IPS-NIHi7 (cell line): Measurements from ENCODE around the gene RFXANK.

ENCODE experiments used
- DNase-seq: peaks from one replicate; pipeline ENCODE4 v3.0.0; 2012; ENCODE audit warnings: mixed read lengths; ENCODE audit errors: extremely low spot score

RFXANK gene

GRCh38 chr19:19232261-19232721, 40.2 kb downstream of the RFXANK start:
- DNase-seq: peak; percentile 7

DNA sequence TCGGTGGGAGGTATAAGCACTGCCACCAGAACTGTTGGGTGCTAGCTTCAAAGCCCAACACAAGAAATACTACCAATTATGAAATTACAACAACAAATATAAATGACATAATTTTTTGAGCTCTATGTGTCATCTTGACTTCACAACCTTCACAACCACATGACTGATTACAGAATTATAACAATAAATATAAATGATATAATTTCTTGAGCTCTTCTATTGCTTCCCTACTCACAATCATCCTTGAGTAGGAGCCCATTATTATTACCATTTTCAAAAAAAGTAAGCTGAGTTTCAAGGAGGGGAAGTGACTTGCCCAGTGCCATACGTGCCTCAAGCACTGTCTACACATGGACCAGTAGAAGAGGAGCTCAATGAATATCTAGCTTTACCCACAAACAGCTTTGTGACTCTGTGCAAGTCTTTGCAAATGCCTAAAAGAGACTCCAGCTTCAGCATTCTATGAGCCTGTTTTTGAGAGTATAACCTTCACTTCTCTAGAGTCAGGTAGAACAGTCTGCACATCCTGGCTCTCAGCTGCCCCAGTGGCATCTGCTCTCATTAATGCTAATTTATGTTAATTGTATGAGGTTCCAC, 42.3 kb downstream of the RFXANK start:
- DNase-seq: no peak

DNA sequence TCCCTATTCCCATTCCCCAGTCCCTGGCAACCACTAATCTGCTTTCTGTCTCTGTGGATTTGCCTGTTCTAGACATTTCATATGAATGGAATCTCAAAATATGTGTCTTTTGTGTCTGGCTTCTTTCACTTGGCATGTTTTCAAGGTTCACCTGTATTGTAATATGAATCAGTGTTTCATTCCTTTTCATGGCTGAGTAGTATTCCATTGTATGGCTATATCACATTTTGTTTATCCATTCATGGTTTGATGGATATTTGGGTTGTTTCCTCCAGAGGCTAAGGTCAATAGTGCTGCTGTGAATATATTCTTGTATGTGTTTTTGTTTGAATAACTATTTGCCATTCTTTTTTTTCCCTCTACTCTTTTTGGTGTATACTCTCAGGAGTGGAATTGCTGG, 44.1 kb downstream of the RFXANK start:
- no peak for DNase-seq

- no peak for DNase-seq
These were observed 46.3 kb downstream of the RFXANK start for GRCh38 chr19:19238126-19238894.

- DNase-seq: no peak
These were observed 47.6 kb downstream of the RFXANK start for GRCh38 chr19:19239675-19240074.

- no peak for DNase-seq
These were observed 48.4 kb downstream of the RFXANK start for GRCh38 chr19:19240476-19240875.

DNA sequence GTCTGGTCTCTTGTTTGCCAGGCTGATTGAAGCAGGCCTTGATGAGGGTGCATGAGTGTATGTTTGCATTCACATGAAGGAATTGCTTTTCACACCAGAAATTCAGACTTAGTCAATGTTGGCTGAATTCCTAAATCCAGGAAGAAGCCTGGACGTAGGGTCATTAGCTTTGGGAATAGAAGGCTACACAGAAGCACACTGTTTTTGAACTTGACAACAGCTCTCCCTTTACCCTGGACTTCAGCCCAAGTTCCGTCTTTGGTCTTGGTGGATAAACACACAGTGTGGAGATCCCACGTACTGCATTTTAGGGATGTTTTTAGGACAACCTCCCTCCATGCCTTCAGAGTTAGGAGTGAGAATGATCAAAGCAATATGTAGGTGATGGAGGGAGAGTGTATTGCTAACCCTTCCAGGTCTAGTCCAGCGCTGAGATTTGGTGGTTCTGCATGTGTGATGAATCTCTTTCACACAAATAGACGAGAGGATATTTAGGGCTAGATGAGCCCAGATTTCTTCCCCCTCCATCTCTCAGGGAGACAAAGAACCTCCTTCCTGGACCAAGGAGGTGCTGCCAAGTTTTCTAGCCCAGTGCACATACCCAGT, 58.2 kb downstream of the RFXANK start:
- no peak for DNase-seq
